Measurements from ENCODE around the gene PRAMEF15.
"Not testable (repeated sequence)": the region's sequence is repeated elsewhere in the genome, so short reads cannot be mapped to it uniquely, and the experiment has no call there.

DNA sequence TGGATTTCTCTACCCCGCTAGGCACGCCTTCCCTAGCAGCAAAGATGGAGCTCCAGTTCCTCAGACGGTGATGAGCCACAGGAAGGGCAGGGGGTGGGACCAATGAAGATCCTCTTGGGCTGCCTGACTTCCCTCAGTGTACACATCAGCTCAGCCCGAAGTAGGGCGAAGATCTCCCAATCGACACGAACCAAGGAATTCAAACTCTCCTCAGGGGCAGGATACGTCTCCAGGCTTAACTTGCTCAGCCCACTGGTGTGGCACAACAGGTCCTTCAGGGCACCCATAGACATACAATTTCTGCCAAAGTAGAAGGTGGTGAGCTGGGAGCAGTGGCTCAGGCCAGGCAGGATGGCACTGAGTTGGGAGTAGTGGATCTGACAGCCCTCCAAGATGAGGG is 27.1 kb downstream of the PRAMEF15 start:
- TF ChIP-seq, protein P1, sequence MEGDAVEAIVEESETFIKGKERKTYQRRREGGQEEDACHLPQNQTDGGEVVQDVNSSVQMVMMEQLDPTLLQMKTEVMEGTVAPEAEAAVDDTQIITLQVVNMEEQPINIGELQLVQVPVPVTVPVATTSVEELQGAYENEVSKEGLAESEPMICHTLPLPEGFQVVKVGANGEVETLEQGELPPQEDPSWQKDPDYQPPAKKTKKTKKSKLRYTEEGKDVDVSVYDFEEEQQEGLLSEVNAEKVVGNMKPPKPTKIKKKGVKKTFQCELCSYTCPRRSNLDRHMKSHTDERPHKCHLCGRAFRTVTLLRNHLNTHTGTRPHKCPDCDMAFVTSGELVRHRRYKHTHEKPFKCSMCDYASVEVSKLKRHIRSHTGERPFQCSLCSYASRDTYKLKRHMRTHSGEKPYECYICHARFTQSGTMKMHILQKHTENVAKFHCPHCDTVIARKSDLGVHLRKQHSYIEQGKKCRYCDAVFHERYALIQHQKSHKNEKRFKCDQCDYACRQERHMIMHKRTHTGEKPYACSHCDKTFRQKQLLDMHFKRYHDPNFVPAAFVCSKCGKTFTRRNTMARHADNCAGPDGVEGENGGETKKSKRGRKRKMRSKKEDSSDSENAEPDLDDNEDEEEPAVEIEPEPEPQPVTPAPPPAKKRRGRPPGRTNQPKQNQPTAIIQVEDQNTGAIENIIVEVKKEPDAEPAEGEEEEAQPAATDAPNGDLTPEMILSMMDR (IDR thresholded peaks at IDR 0.05; ENCODE audit: low read depth, low read length, poor library complexity, severe bottlenecking), result not testable (repeated sequence)
- TF ChIP-seq EZH2phosphoT487 (IDR thresholded peaks at IDR 0.05; ENCODE audit: borderline replicate concordance, low read length), result not testable (repeated sequence)
